ENCODE measurements around the gene RTL10.
A peak's percentile ranks its signal among the peaks of the same experiment; 100 is the strongest.

The RTL10 gene

DNA sequence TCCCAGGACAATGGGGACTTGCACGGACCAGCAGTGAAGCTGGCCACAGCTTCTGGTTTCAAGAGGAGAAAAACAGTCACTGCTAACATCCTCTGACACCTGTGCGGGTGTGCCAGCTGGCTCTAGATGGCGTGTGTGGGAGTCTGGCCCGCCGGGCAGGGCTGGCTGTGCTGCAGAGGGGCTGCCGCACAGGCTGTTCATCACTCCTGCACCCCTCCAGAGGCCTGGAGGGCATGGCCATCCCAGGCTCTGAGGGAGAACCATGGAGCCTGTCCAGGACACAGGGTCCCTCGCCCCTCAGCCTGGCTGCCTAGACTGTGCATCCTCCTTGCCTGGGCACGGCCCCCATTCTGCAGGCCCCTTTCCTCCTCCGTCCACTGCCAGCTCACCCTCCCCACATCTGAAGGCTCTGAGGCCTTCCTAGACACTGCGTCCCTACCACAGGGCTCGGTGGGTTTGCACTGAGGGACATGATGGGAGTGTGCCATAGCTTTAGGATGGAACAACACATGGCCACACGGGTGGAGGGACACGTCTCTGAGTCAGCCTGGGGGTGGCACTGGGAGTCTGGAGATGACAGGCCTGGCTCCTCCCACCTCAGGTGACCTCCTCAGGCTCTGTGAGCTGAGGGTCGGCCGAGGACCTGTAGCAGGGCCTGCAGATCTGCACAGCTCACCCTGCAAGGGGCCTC, 42.1 kb upstream of the RTL10 start:
- Histone ChIP-seq H3K4me1 (ENCODE audit: control insufficient read depth in 1 of 2, insufficient read depth in 2 of 2, low read length in 2 of 2) (peaks cover 8 to 9% of the 10 kb centered on the region in 2 donors), H3K27ac (ENCODE audit: low read length) (no peak overlapping the region), H3K9me3 (ENCODE audit: control insufficient read depth in 1 of 2, low read length in 2 of 2) (no peaks in the 10 kb centered on the region), H3K27me3 (ENCODE audit: low read depth, low read length) (no peaks in the 10 kb centered on the region), H3K4me3 (ENCODE audit: low read depth in 1 of 2, low read length in 2 of 2) (no peak overlapping the region), H3K36me3 (ENCODE audit: control insufficient read depth in 1 of 2, insufficient read depth in 2 of 2, low read length in 2 of 2) (peaks cover 26 to 61% of the 10 kb centered on the region in 2 donors)

DNA sequence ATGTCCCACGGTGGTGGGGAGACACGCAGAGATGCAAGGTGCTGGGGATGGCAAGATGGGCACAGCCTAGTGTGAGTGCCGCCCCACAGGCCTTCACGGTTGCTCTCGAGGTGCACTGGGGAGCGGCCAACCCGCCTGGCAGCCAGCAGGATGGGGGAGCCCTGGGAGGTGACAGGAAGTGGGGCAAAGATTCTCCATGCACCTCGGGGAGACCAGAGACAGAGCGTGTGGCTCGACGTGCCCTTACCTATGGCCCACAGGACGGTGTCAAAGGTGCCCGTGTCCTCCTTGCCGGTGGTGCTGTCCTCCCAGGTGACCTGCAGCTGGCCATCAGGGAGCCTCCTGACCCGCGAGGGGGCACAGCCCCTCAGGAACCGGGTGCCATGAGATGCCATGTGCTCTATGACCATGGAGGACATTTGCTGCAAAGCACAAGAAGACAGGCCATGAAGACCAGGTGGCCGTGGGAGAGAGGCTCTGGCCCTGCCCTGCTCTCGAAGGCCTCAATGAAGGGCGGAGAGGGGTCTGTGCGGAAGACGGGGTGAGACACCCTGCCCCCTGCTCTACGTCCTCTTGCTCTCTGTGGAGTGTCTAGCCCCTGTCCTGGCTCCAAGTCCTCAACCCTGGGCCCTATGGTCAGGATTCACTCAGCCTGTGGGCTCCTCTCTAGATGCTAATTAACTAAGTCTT, 40.6 kb upstream of the RTL10 start:
- H3K9me3 ChIP-seq (ENCODE audit: control insufficient read depth in 1 of 2, low read length in 2 of 2), result no peaks in the 10 kb centered on the region
- H3K36me3 ChIP-seq (ENCODE audit: control insufficient read depth in 1 of 2, insufficient read depth in 2 of 2, low read length in 2 of 2), result peaks cover 29 to 51% of the 10 kb centered on the region in 2 donors
- no peak overlapping the region for H3K4me3 ChIP-seq (ENCODE audit: low read depth in 1 of 2, low read length in 2 of 2)
- H3K27ac ChIP-seq (ENCODE audit: low read length), result no peak overlapping the region
- H3K4me1 ChIP-seq (ENCODE audit: control insufficient read depth in 1 of 2, insufficient read depth in 2 of 2, low read length in 2 of 2), result peaks cover 8 to 14% of the 10 kb centered on the region in 2 donors
- H3K27me3 ChIP-seq (ENCODE audit: low read depth, low read length), result no peaks in the 10 kb centered on the region

DNA sequence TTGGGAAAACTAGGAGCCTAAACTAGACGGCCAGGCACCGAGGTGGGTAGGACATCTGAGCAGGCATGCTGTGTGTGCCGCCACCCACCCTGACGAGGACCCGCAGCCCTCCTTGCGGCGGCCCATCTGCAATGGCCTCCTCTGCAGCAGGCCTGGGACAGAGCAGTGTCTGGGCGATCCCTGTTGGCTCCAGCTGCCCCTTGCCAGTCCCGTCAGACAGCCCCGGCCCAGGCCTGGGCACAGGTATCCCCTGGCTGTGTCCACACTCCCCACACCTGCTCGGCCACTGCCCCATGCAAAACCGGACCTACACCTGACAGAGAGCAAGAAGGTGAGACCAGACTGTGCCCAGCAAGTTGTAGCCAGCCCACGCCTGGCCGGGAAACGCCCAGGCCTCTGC, 38.7 kb upstream of the RTL10 start:
- H3K9me3 ChIP-seq (ENCODE audit: control insufficient read depth in 1 of 2, low read length in 2 of 2), result no peaks in the 10 kb centered on the region
- H3K4me3 ChIP-seq (ENCODE audit: low read depth in 1 of 2, low read length in 2 of 2), result no peak overlapping the region
- H3K36me3 ChIP-seq (ENCODE audit: control insufficient read depth in 1 of 2, insufficient read depth in 2 of 2, low read length in 2 of 2), result peaks cover 24 to 42% of the 10 kb centered on the region in 2 donors
- no peak overlapping the region for H3K27ac ChIP-seq (ENCODE audit: low read length)
- H3K27me3 ChIP-seq (ENCODE audit: low read depth, low read length), result no peaks in the 10 kb centered on the region
- H3K4me1 ChIP-seq (ENCODE audit: control insufficient read depth in 1 of 2, insufficient read depth in 2 of 2, low read length in 2 of 2), result peaks cover 8 to 14% of the 10 kb centered on the region in 2 donors

DNA sequence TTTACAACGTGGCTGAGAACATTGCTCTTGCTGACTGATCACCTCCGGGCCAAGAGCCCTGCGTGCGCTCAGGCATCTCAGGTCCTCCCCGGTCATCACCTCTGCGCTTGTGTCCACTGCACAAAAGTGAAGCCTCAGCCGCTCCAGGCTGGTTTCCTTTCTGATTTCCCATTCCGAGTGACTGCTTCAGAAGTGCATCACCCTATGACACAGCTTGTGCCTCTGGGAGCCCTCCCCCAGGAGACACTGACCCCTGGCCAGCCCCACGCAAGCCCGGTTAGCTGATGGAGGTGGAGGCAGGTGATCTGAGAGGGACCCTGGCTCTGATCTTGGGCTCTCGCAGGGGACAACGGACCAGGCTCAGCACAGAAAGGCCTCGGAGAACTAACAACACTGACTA, 38.3 kb upstream of the RTL10 start:
- Histone ChIP-seq H3K27ac (ENCODE audit: low read length) (no peak overlapping the region), H3K27me3 (ENCODE audit: low read depth, low read length) (no peaks in the 10 kb centered on the region)

DNA sequence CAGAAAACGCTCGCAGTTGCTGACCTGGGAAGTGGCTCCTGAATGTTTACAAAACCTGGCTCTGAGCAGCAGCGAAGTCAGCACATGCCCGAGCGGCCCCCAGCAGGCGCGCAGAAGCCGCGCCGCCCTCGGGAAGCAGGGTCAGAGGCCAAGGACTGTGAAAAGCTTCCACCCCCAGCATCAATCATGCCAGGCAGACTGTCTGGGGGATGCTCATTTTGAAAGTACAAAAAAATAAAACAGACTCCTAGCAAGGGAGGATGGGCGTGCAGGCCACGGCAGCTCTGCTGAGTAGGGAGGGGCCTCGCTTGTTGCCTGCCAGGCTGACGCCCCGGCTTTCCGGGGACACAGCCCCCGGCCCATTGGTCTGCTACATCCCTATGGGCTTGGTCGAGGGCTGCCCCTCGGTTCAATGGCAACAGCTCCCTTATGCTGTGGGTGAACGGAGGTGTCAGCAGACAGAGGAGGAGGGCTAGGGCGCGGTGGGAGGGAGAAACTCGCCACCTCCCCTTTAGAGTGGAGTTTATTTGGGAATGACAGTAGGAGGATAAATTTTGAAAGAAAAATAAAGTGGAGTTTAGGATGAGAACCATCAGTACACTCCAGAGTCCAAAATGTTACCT, 37.7 kb upstream of the RTL10 start:
- no peaks in the 10 kb centered on the region for H3K9me3 ChIP-seq (ENCODE audit: control insufficient read depth in 1 of 2, low read length in 2 of 2)
- no peak overlapping the region for H3K4me3 ChIP-seq (ENCODE audit: low read depth in 1 of 2, low read length in 2 of 2)
- no peaks in the 10 kb centered on the region for H3K27me3 ChIP-seq (ENCODE audit: low read depth, low read length)
- peaks cover 24 to 33% of the 10 kb centered on the region in 2 donors for H3K36me3 ChIP-seq (ENCODE audit: control insufficient read depth in 1 of 2, insufficient read depth in 2 of 2, low read length in 2 of 2)
- peaks cover 8 to 14% of the 10 kb centered on the region in 2 donors for H3K4me1 ChIP-seq (ENCODE audit: control insufficient read depth in 1 of 2, insufficient read depth in 2 of 2, low read length in 2 of 2)
- no peak overlapping the region for H3K27ac ChIP-seq (ENCODE audit: low read length)

More for the DNA sequence above, 38.3 kb upstream of the RTL10 start:
- peaks cover 24 to 38% of the 10 kb centered on the region in 2 donors for H3K36me3 ChIP-seq (ENCODE audit: control insufficient read depth in 1 of 2, insufficient read depth in 2 of 2, low read length in 2 of 2)
- no peaks in the 10 kb centered on the region for H3K9me3 ChIP-seq (ENCODE audit: control insufficient read depth in 1 of 2, low read length in 2 of 2)
- no peak overlapping the region for H3K4me3 ChIP-seq (ENCODE audit: low read depth in 1 of 2, low read length in 2 of 2)
- H3K4me1 ChIP-seq (ENCODE audit: control insufficient read depth in 1 of 2, insufficient read depth in 2 of 2, low read length in 2 of 2), result peaks cover 8 to 14% of the 10 kb centered on the region in 2 donors

DNA sequence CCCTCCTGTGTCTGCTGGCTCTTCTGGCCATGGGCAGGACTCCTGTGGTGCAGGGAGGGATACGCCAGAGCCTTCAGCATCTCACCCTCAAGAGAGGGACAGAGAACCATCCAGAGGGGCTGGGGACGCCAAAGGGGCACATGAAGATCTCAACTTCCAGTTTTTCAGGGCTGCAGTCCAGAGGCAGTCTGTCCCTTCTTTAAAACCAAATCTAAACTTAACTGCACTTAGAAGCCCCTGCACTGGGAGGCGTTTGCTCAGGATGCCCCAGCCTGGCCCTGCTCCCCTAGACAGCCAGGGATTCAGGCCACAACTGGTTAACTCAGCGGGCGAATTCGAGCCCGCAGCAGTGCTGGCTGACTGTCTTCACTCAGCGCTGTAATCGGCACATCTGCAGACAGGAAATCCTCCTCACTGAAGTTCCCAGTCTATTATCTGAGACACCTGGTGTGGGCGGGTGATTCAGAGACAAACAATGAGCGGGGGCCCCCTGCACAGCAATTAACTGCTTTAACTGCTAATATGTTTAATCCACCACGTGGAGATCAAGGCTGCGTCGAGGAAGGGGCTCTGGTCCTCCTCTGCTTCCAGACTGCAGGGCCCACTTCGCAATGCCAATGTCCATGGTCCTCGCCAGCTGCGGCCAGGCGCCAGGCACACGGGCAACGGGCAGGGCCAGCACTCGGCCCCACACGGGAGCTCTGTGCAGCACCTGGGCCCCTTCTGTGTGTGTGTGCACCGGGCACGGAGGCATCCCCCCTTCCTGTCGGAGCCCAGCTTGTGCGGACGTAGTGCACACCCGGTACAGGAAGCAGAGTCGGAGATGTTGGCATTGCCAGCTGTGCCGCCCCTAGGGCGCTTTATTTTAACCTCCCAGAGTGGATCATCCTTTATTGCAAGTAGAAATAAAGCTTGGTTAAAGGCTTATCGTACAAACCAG, 36.9 kb upstream of the RTL10 start:
- H3K4me3 ChIP-seq (ENCODE audit: low read depth in 1 of 2, low read length in 2 of 2), result peak overlapping the region; percentile 7 to 19
- no peaks in the 10 kb centered on the region for H3K27me3 ChIP-seq (ENCODE audit: low read depth, low read length)
- no peaks in the 10 kb centered on the region for H3K9me3 ChIP-seq (ENCODE audit: control insufficient read depth in 1 of 2, low read length in 2 of 2)
- H3K27ac ChIP-seq (ENCODE audit: low read length), result no peak overlapping the region
- peaks cover 24 to 29% of the 10 kb centered on the region in 2 donors for H3K36me3 ChIP-seq (ENCODE audit: control insufficient read depth in 1 of 2, insufficient read depth in 2 of 2, low read length in 2 of 2)
- H3K4me1 ChIP-seq (ENCODE audit: control insufficient read depth in 1 of 2, insufficient read depth in 2 of 2, low read length in 2 of 2), result peaks cover 8 to 14% of the 10 kb centered on the region in 2 donors

DNA sequence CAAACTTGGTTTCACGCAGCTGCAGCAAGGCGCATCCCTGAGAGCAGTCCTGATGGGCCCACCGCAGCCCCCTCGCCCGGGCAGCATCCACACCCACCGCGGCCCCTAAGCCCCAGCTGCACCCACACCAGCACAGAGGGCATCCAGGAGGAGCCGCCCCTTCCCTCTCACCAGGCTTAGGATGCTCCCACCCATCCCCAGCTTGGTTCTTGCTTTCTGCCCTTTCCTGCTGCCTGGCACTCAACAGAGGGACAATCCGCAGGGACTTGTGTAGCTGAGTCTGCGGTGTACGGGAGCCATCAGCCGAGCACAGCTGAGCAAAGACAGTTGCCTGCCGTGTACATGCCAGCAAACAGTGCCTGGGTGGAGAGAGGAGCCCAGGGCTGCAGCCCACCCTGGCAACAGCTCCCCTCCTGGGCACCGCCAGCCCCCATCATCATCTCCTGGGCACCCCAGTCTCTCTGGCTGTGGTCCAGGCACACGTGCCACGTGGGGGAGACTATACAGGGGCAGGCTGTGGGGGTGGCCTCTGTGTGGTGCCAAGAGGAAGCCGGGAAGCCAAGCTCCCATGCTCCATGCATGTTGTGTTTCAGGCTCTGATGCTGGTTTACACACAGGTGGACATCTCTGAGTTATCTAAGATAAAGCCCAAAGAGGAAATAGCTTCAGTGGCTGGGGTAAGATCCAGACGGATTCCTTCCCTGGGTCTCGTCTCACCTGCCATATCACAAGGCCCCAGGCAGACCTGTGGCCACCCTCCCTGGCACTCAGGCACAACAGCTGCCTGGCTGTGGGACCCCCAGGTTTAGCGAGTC, 36.0 kb upstream of the RTL10 start:
- no peak overlapping the region for H3K27ac ChIP-seq (ENCODE audit: low read length)
- H3K36me3 ChIP-seq (ENCODE audit: control insufficient read depth in 1 of 2, insufficient read depth in 2 of 2, low read length in 2 of 2), result peaks cover 24 to 29% of the 10 kb centered on the region in 2 donors
- H3K4me1 ChIP-seq (ENCODE audit: control insufficient read depth in 1 of 2, insufficient read depth in 2 of 2, low read length in 2 of 2), result peaks cover 8 to 14% of the 10 kb centered on the region in 2 donors
- no peak overlapping the region for H3K4me3 ChIP-seq (ENCODE audit: low read depth in 1 of 2, low read length in 2 of 2)
- H3K9me3 ChIP-seq (ENCODE audit: control insufficient read depth in 1 of 2, low read length in 2 of 2), result no peaks in the 10 kb centered on the region
- H3K27me3 ChIP-seq (ENCODE audit: low read depth, low read length), result no peaks in the 10 kb centered on the region

DNA sequence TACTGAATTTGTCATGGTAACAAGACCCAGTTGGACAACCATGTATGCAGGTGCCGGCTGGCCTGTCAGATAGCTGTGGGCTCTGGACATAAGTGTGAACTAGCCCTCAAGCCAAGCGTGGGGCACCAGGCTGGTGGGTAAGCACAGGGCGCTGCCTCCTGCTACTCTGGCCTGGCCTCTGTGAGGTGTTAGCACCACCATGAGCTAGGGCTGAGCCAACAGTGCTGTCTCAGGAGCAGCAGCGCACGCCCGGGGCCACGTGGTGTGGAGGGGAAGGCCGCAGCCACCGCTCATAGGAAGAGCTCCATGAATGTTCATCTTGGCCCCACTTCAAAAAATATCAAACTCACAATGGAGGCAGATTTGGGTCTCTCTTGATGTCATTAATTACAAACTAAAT, 35.3 kb upstream of the RTL10 start:
- peaks cover 8 to 14% of the 10 kb centered on the region in 2 donors for H3K4me1 ChIP-seq (ENCODE audit: control insufficient read depth in 1 of 2, insufficient read depth in 2 of 2, low read length in 2 of 2)
- H3K36me3 ChIP-seq (ENCODE audit: control insufficient read depth in 1 of 2, insufficient read depth in 2 of 2, low read length in 2 of 2), result peaks cover 21 to 22% of the 10 kb centered on the region in 2 donors
- no peak overlapping the region for H3K27ac ChIP-seq (ENCODE audit: low read length)

DNA sequence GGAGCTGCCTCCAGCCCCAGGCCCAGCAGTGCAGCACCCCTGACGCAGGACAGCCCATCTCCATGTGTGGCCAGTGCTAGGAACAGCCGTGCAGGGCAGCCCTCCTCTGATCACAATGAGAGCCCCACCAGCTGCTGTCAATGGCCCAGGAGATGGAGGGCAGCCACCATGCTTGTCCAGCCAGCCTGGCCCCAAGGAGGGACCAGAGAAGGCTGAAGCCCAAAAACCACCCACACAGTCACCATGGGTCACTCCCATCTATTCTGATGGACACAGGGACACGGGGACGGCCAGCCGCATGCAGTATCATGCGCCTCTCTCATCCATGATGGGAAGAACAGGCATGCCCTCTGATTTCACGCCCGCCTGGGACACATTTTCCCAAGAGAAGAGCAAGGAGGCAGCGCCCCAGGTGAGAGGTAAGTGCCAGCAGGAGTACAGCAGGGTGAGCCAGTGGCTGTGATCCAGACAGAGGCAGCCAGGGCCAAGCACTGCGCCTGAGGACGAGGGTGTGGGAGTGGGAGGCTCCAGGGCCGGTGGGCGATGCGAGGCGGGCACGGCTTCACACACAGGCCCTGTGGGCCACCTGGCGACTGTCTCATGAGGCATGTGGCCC, 33.6 kb upstream of the RTL10 start:
- Histone ChIP-seq H3K36me3 (ENCODE audit: control insufficient read depth in 1 of 2, insufficient read depth in 2 of 2, low read length in 2 of 2) (peaks cover 8 to 9% of the 10 kb centered on the region in 2 donors), H3K4me1 (ENCODE audit: control insufficient read depth in 1 of 2, insufficient read depth in 2 of 2, low read length in 2 of 2) (peaks cover 8 to 14% of the 10 kb centered on the region in 2 donors), H3K4me3 (ENCODE audit: low read depth in 1 of 2, low read length in 2 of 2) (no peak overlapping the region), H3K27me3 (ENCODE audit: low read depth, low read length) (no peaks in the 10 kb centered on the region), H3K27ac (ENCODE audit: low read length) (no peak overlapping the region), H3K9me3 (ENCODE audit: control insufficient read depth in 1 of 2, low read length in 2 of 2) (no peaks in the 10 kb centered on the region)

More for the DNA sequence above, 35.3 kb upstream of the RTL10 start:
- no peak overlapping the region for H3K4me3 ChIP-seq (ENCODE audit: low read depth in 1 of 2, low read length in 2 of 2)
- H3K9me3 ChIP-seq (ENCODE audit: control insufficient read depth in 1 of 2, low read length in 2 of 2), result no peaks in the 10 kb centered on the region
- H3K27me3 ChIP-seq (ENCODE audit: low read depth, low read length), result no peaks in the 10 kb centered on the region
